ENCODE results near the gene KIF3B. TPM values are rescaled to one million over a fixed set of nuclear protein-coding genes. Genes with fewer than 3 reads are reported as not detected.

KIF3B gene
- total and polyA plus RNA-seq, 8 donors: 11.0 to 35.4 (median 25.7) TPM

GRCh38 chr20:32235331-32236047 lies 42.0 kb upstream of the KIF3B start:
- Histone ChIP-seq H3K9me3 (no peaks in the 10 kb centered on the region), H3K27me3 (no peaks in the 10 kb centered on the region), H3K4me3 (no peak overlapping the region), H3K27ac (peak overlapping the region in 1 of 4 donors; percentile 15), H3K4me1 (peaks cover 6 to 8% (median 6%) of the 10 kb centered on the region in 3 donors), H3K36me3 (peaks cover 0 to 19% (median 0%) of the 10 kb centered on the region in 3 donors)
- FAIRE-seq (no peak), ATAC-seq (peak in 3 of 4 donors; percentile 47 to 62 (median 57)), DNase-seq (peak in 2 of 6 donors; percentile 20 to 34)
- WGBS, 2 donors: 36% methylated on average over 6 of the region's 6 CpGs
- no peak for TF ChIP-seq CTCF (IDR thresholded peaks at IDR 0.05)
- intact Hi-C loops (cut with DNase I): no loop called here

GRCh38 chr20:32236048-32236533 lies 41.4 kb upstream of the KIF3B start:
- no peak for TF ChIP-seq CTCF (IDR thresholded peaks at IDR 0.05)
- Histone ChIP-seq H3K9me3 (no peaks in the 10 kb centered on the region), H3K27me3 (no peaks in the 10 kb centered on the region), H3K4me1 (peaks cover 7 to 11% (median 9%) of the 10 kb centered on the region in 3 donors), H3K27ac (peak overlapping the region in 1 of 4 donors; percentile 15), H3K4me3 (no peak overlapping the region), H3K36me3 (peaks cover 0 to 17% (median 0%) of the 10 kb centered on the region in 3 donors)
- DNase-seq (no peak), ATAC-seq (no peak), FAIRE-seq (no peak)
- 83 to 91% methylated on average over 3 of the region's 3 CpGs for WGBS, 2 donors
- intact Hi-C loops (cut with DNase I): no loop called here

- no peak for ATAC-seq
- no peak for FAIRE-seq
- intact Hi-C loops (cut with DNase I): no loop called here
- DNase-seq: no peak
- H3K4me3 ChIP-seq: no peak overlapping the region
- H3K36me3 ChIP-seq: peaks cover 0 to 15% (median 0%) of the 10 kb centered on the region in 3 donors
- WGBS, 2 donors: 92 to 100% methylated on average over 2 of the region's 2 CpGs
- H3K27me3 ChIP-seq: no peaks in the 10 kb centered on the region
- no peak for TF ChIP-seq CTCF (IDR thresholded peaks at IDR 0.05)
- peak overlapping the region in 1 of 4 donors; percentile 15 for H3K27ac ChIP-seq
- H3K9me3 ChIP-seq: no peaks in the 10 kb centered on the region
- peaks cover 7 to 11% (median 9%) of the 10 kb centered on the region in 3 donors for H3K4me1 ChIP-seq
Observed at GRCh38 chr20:32236819-32237218, 40.6 kb upstream of the KIF3B start.

DNA sequence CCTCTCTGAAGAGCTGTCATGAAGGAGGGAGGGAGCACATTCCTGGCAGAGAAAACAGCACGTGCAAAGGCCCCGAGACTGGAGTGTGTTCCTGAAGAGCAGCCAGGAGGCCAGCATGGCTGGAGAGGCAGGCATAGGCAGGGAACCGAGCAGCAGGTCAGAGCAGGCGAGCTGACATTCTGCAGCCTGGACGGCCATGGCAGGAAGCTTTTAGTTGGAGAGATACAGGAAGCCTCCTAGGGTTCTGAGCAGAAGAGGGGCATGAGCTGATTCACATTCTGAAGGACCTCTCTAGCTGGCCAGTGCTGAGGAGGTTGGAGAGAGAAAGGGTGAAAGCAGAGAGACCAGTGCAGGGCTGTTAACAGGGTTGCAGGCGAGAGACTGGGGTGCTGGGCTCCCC lies 40.0 kb upstream of the KIF3B start:
- Histone ChIP-seq H3K9me3 (no peaks in the 10 kb centered on the region), H3K27ac (no peak overlapping the region), H3K4me1 (peaks cover 7 to 11% (median 9%) of the 10 kb centered on the region in 3 donors), H3K4me3 (no peak overlapping the region), H3K36me3 (peaks cover 0 to 14% (median 0%) of the 10 kb centered on the region in 3 donors), H3K27me3 (no peaks in the 10 kb centered on the region)
- WGBS, 2 donors: 87 to 90% methylated on average over 6 of the region's 6 CpGs
- DNase-seq (no peak), ATAC-seq (no peak), FAIRE-seq (no peak)
- intact Hi-C loops (cut with DNase I): no loop called here
- no peak for TF ChIP-seq CTCF (IDR thresholded peaks at IDR 0.05)

All from pancreas (tissue), 10 donors.